ENCODE results near the gene PFKFB4. TPM values are rescaled to one million over a fixed set of nuclear protein-coding genes. Genes with fewer than 3 reads are reported as not detected.
"Not testable (repeated sequence)": the region's sequence is repeated elsewhere in the genome, so short reads cannot be mapped to it uniquely, and the experiment has no call there.

Gene PFKFB4
- total RNA-seq, 4 donors from 2014 or later = 14.0 to 131 (median 74.5) TPM

- TF ChIP-seq POLR2A (IDR thresholded peaks at IDR 0.05) = no peak
- TF ChIP-seq CTCF (IDR thresholded peaks at IDR 0.05) = no peak
- H3K36me3 ChIP-seq = peaks cover 0 to 66% (median 0%) of the 10 kb centered on the region in 3 donors
- no peak for DNase-seq
- no peak overlapping the region for H3K4me3 ChIP-seq
- H3K27ac ChIP-seq = no peak overlapping the region
- H3K27me3 ChIP-seq = no peaks in the 10 kb centered on the region
- H3K9me3 ChIP-seq = no peaks in the 10 kb centered on the region
- H3K4me1 ChIP-seq = no peaks in the 10 kb centered on the region
Measured at GRCh38 chr3:48532977-48533337, 23.6 kb downstream of the PFKFB4 start.

GRCh38 chr3:48532271-48532976 is 24.2 kb downstream of the PFKFB4 start:
- H3K36me3 ChIP-seq = peaks cover 0 to 67% (median 0%) of the 10 kb centered on the region in 3 donors
- no peak overlapping the region for H3K27ac ChIP-seq
- DNase-seq = no peak
- no peaks in the 10 kb centered on the region for H3K27me3 ChIP-seq
- TF ChIP-seq POLR2A (IDR thresholded peaks at IDR 0.05) = no peak
- TF ChIP-seq CTCF (IDR thresholded peaks at IDR 0.05) = no peak
- H3K9me3 ChIP-seq = no peaks in the 10 kb centered on the region
- H3K4me1 ChIP-seq = no peaks in the 10 kb centered on the region
- no peak overlapping the region for H3K4me3 ChIP-seq

- H3K4me3 ChIP-seq, H3K9me3 ChIP-seq, H3K4me1 ChIP-seq, H3K27me3 ChIP-seq, H3K27ac ChIP-seq, DNase-seq: not testable (repeated sequence)
- H3K36me3 ChIP-seq = peaks cover 0 to 52% (median 0%) of the 10 kb centered on the region in 3 donors
Measured at GRCh38 chr3:48530701-48531100, 25.9 kb downstream of the PFKFB4 start.

GRCh38 chr3:48528754-48529153 is 27.8 kb downstream of the PFKFB4 start:
- no peak overlapping the region for H3K27ac ChIP-seq
- no peaks in the 10 kb centered on the region for H3K9me3 ChIP-seq
- H3K4me3 ChIP-seq = no peak overlapping the region
- H3K4me1 ChIP-seq = no peaks in the 10 kb centered on the region
- DNase-seq = no peak
- no peak for TF ChIP-seq POLR2A (IDR thresholded peaks at IDR 0.05)
- no peak for TF ChIP-seq CTCF (IDR thresholded peaks at IDR 0.05)
- peaks cover 0 to 51% (median 0%) of the 10 kb centered on the region in 3 donors for H3K36me3 ChIP-seq
- H3K27me3 ChIP-seq = no peaks in the 10 kb centered on the region

- no peak for TF ChIP-seq POLR2A (IDR thresholded peaks at IDR 0.05)
- no peak for TF ChIP-seq CTCF (IDR thresholded peaks at IDR 0.05)
- no peaks in the 10 kb centered on the region for H3K4me1 ChIP-seq
Measured at GRCh38 chr3:48528048-48528447, 28.6 kb downstream of the PFKFB4 start.

GRCh38 chr3:48524970-48525369 is 31.6 kb downstream of the PFKFB4 start:
- no peaks in the 10 kb centered on the region for H3K9me3 ChIP-seq
- no peaks in the 10 kb centered on the region for H3K27me3 ChIP-seq
- peak in 1 of 3 donors; percentile 32 for DNase-seq
- no peak overlapping the region for H3K27ac ChIP-seq
- no peaks in the 10 kb centered on the region for H3K4me1 ChIP-seq
- H3K4me3 ChIP-seq = no peak overlapping the region
- peaks cover 0 to 49% (median 0%) of the 10 kb centered on the region in 3 donors for H3K36me3 ChIP-seq
- TF ChIP-seq POLR2A (IDR thresholded peaks at IDR 0.05) = no peak
- TF ChIP-seq CTCF (IDR thresholded peaks at IDR 0.05) = no peak

More at GRCh38 chr3:48528048-48528447, 28.6 kb downstream of the PFKFB4 start:
- no peak overlapping the region for H3K27ac ChIP-seq
- no peak overlapping the region for H3K4me3 ChIP-seq
- H3K9me3 ChIP-seq = no peaks in the 10 kb centered on the region
- H3K36me3 ChIP-seq = peaks cover 0 to 51% (median 0%) of the 10 kb centered on the region in 3 donors
- DNase-seq = no peak
- H3K27me3 ChIP-seq = no peaks in the 10 kb centered on the region
